Heart left ventricle (tissue), 13 donors: ENCODE measurements around the gene PNPLA1.

Experiments used
- CTCF ChIP-seq, 12 donors: fragments of 200-600 bp; sonication (generic) in 4 of 12; IDR thresholded peaks; one replicate each; pipeline versions ENCODE4 v1.5.0 to v1.8.0; 2018 to 2022; ENCODE audit warnings: antibody characterized with exemption in 12 of 12, mild to moderate bottlenecking in 5 of 12
- POLR2A ChIP-seq, 2 donors: fragments of 450-650 bp; IDR thresholded peaks; one replicate each; pipeline ENCODE4 v1.6.1; 2017; ENCODE audit warnings: antibody characterized with exemption in 2 of 2, mild to moderate bottlenecking in 2 of 2, moderate library complexity in 2 of 2
- donor health status: ischemic (EF 13 %, LVEDD 7.1; RV severe dilation, severe dysfunction).
- donor health status: DM: no; HTN: yes; CAD: no.
- donor health status: DM: no; HTN: no; CAD: no.
- donor health status: ischemic (EF 25% LVEDD 6.9; RV normal size, moderate dysfunction).
- donor health status: ischemic (EF 25% LVEDD 5.7; RV mildly dilated, moderate dysfunction).
- donor health status: ischemic (EF 35%, LVEDD 5.7; RV mildly dilated, moderate dysfunction).
- donor health status: nonischemic (EF 11% LVEDD 7.7; RV severe dilation, severe dysfunction).
- donor health status: DM: yes; HTN: yes; CAD: no.
- donor health status: PGD.
- donor health status: ischemic (EF 29% LVEDD 5.4; RV normal size, mild dysfunction).
- donor health status: nonischemic (EF 23%, LVEDD 6.1; RV moderate dilation, normal function).

- TF ChIP-seq CTCF (IDR thresholded peaks at IDR 0.05) (no peak), POLR2A (IDR thresholded peaks at IDR 0.05) (no peak)
Observed at GRCh38 chr6:36280983-36281382, 11.1 kb downstream of the PNPLA1 start.
